Stimulated activated naive CD4-positive, alpha-beta T cell (primary cell): Measurements from ENCODE around the gene SPI1.

Source experiments
- DNase-seq, 6 experiments: peaks; one replicate each; lab custom pipeline; 2025; lab: John Stamatoyannopoulos, UW

The SPI1 gene

DNA sequence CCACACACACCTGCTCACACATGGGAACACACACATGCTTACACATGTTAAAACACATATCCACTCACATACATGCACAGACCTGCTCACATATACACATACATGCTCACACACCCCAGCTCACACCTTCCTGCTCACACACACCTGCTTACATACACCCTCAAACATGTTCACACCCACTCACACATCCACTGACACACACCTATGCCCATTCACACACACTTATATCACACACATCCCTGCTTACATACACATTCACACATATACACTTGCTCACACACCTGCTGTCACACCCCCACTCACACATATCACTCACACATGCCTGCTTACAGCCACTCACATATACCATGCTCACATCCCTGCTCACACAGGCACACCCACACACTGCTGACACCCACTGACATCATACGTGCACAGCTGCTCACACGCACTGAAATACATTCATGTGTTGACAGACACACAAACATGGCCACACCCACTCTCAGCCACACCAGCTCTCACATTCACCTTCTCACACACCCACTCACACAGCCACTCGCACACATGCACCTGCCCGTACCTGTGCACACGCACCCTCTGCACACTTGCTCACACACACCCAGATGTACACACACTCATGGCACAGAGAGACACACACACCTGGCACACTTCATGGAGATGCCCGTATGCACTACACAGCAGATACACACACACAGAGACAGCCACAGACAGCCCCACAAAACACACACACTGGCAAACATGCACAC, 20.2 kb downstream of the SPI1 start:
- DNase-seq, result no peak

GRCh38 chr11:47356998-47357329, 21.4 kb downstream of the SPI1 start:
- no peak for DNase-seq

- DNase-seq, result no peak
Measured at GRCh38 chr11:47356129-47356997, 22.0 kb downstream of the SPI1 start.

DNA sequence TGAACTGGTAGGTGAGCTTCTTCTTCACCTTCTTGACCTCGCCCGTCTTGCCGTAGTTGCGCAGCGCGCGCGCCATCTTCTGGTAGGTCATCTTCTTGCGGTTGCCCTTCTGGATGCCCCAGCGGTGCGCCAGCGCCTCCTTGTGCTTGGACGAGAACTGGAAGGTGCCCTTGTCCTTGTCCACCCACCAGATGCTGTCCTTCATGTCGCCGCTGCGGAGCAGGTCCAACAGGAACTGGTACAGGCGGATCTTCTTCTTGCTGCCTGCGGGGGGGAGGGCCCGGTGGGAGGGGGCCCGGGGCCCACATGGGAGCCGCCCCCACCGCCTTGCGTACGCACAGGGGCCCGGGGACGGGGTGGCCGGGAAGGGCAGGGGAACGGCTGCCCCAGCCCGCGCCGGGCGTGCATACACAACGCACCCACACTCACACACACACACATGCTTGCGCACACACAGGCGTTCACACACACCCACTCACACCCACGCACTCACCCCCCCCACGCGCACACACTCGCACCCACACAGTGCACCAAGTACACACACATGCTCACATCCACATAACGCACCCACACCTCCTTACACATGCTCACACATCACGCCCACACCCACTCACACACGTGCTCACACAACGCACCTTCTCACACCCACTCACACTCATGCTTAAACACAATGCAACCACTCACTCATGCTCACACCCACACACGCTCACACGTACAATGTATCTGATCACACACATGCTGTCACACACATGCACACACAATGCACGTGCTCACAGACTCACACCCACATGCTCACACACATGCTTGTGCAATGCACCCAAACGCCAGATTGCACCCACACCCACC, 22.8 kb downstream of the SPI1 start:
- peak in 1 of 6 experiments; percentile 5 for DNase-seq

- DNase-seq, result no peak
Measured at GRCh38 chr11:47354913-47355282, 23.4 kb downstream of the SPI1 start.

- DNase-seq, result no peak
Measured at GRCh38 chr11:47353978-47354774, 24.2 kb downstream of the SPI1 start.

GRCh38 chr11:47352556-47352955, 25.8 kb downstream of the SPI1 start, which contains the start of gene MYBPC3:
MYBPC3 (minus strand) TSS chr11:47352702; CDS start chr11:47352647, 55 bp downstream.
- no peak for DNase-seq

GRCh38 chr11:47351156-47352126, 26.9 kb downstream of the SPI1 start:
- no peak for DNase-seq

- DNase-seq, result no peak
Measured at GRCh38 chr11:47350315-47350714, 28.0 kb downstream of the SPI1 start.

GRCh38 chr11:47349521-47350095, 28.7 kb downstream of the SPI1 start:
- no peak for DNase-seq

GRCh38 chr11:47348859-47349258, 29.5 kb downstream of the SPI1 start:
- no peak for DNase-seq

GRCh38 chr11:47348131-47348802, 30.1 kb downstream of the SPI1 start:
- no peak for DNase-seq

DNA sequence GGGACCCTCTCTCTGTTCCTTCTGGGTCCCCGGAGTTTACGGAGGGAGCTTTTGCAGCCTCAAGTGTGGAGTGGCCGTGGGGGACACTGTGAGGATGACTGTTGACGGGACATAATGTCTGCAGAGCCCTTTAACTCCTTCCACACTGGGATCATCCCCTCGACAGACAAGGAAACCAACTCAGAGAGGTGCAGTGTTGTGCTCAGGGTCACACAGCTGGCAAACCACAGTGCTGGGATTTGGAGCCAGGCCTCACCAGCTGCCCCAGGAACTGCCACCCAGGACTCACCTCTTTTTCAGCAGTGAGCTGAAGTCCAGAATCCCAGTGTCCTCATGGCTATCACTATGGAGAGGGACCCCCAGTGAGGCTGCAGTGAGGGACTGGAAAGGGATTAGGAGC, 31.2 kb downstream of the SPI1 start:
- no peak for DNase-seq

GRCh38 chr11:47345890-47346563, 32.3 kb downstream of the SPI1 start:
- DNase-seq, result no peak

DNA sequence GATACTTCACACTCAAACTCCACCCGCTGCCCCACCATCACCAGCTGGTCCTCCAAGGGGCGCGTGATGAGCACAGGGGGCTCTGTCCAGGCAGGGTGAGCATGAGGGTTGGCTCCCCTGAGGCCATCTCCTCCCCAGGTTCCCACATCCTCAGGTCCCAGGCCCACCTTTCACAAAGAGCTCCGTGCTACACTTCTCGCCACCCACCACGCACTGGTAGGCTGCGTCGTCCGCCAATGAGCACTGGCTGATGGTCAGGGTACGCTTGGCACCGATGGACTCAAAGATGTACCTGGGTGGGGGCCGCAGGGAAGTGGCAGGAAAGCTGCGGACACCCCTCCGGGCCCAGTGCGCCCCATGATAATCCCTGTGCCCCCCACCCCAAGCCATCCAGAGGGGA, 35.5 kb downstream of the SPI1 start:
- DNase-seq, result no peak

- DNase-seq, result no peak
Measured at GRCh38 chr11:47342036-47342803, 36.1 kb downstream of the SPI1 start.

GRCh38 chr11:47340980-47341775, 37.2 kb downstream of the SPI1 start:
- no peak for DNase-seq
